Thyroid gland (tissue), 4 donors: ENCODE results near the gene AGPAT1. TPM values are rescaled to one million over a fixed set of nuclear protein-coding genes. Genes with fewer than 3 reads are reported as not detected.

ENCODE experiments used
- DNase-seq, 2 donors: peaks; one replicate each; pipeline ENCODE4 v3.0.0-alpha.2; 2019
- H3K27ac ChIP-seq, 3 donors: fragments of 200-600 bp; sonication (generic); 1 replicate in 2 of 3; 2 replicates in 1 of 3; pipeline ENCODE4 v1.5.1; 2016 to 2019; ENCODE audit warnings: mild to moderate bottlenecking in 1 of 3, moderate library complexity in 1 of 3
- H3K27me3 ChIP-seq: fragments of 200-600 bp; sonication (generic); one replicate; pipeline ENCODE4 v1.5.1; 2019
- H3K36me3 ChIP-seq, 2 donors: fragments of 200-600 bp; sonication (generic); one replicate each; pipeline ENCODE4 v1.5.1; 2016 to 2019
- H3K4me1 ChIP-seq, 2 donors: fragments of 200-600 bp; sonication (generic); one replicate each; pipeline ENCODE4 v1.5.1; 2017 to 2019
- H3K4me3 ChIP-seq, 3 donors: fragments of 200-600 bp; sonication (generic); replicated peaks in 1 of 3; 1 replicate in 2 of 3; 2 replicates in 1 of 3; pipeline ENCODE4 v1.5.1; 2016; ENCODE audit warnings: mild to moderate bottlenecking in 1 of 3
- H3K9me3 ChIP-seq: fragments of 200-600 bp; sonication (generic); one replicate; pipeline ENCODE4 v1.5.1; 2017
- CTCF ChIP-seq, 6 experiments: fragments of 200-600 bp in 3 of 6; fragments of 450-650 bp in 3 of 6; sonication (generic) in 3 of 6; IDR thresholded peaks; one replicate each; pipeline ENCODE4 v1.5.1; 2016 to 2019; ENCODE audit warnings: antibody characterized with exemption in 6 of 6, mild to moderate bottlenecking in 2 of 6, inconsistent platforms in 1 of 6, moderate library complexity in 1 of 6
- POLR2A ChIP-seq, 2 donors: fragments of 450-650 bp; IDR thresholded peaks; one replicate each; pipeline ENCODE4 v1.6.1; 2017; ENCODE audit warnings: antibody characterized with exemption in 2 of 2, mild to moderate bottlenecking in 2 of 2, moderate library complexity in 1 of 2
- WGBS, 2 donors: methylation state at CpG; one replicate each; pipeline ENCODE4 v1.1.5; 2017; 5-methylcytosine and 5-hydroxymethylcytosine counted together
- intact Hi-C: fragments of 100-400 bp; cut with DNase I; formaldehyde crosslinking; loops from one replicate; pipeline ENCODE4 v1.15.1; 2023
- total RNA-seq, 4 donors: library from RNA; depleted of rRNA; stranded (reverse); fragments of >200 nt; gene quantifications; one replicate each; pipeline ENCODE4 v1.2.3, GENCODE V29; 2016

The AGPAT1 gene
- total RNA-seq, 4 donors from 2014 or later, result 48.6 to 69.2 (median 54.8) TPM

DNA sequence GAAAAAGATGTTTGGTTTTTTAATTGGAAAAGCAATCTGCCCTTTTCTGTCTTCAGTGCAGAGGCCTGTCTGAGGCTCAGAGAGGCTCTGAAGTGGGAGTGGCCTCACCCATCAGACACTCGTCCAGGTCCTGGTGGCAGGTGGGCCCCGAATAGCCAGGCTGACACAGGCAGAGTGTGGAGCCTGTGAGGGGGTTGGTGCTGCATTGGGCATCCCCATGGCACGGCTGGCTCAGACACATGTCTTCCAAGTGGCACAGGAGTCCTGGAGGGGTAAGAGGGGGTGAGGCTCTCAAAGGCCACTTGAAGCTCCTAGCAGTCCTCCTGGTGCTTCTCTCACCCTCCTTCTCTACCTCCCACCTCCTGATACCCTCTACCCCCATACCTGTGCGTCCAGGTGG lies 44.1 kb upstream of the AGPAT1 start:
- Histone ChIP-seq H3K36me3 (no peaks in the 10 kb centered on the region), H3K4me3 (no peak overlapping the region), H3K4me1 (no peaks in the 10 kb centered on the region), H3K27me3 (no peaks in the 10 kb centered on the region), H3K27ac (no peak overlapping the region), H3K9me3 (no peaks in the 10 kb centered on the region)
- no peak for TF ChIP-seq CTCF (IDR thresholded peaks at IDR 0.05)
- no peak for TF ChIP-seq POLR2A (IDR thresholded peaks at IDR 0.05)
- 44 to 51% methylated on average over 3 to 4 of the region's 4 CpGs for WGBS, 2 donors
- intact Hi-C loops, result no loop called here
- no peak for DNase-seq

GRCh38 chr6:32218167-32218566 lies 42.3 kb upstream of the AGPAT1 start:
- Histone ChIP-seq H3K36me3 (no peaks in the 10 kb centered on the region), H3K4me1 (no peaks in the 10 kb centered on the region), H3K4me3 (no peak overlapping the region), H3K27me3 (no peaks in the 10 kb centered on the region), H3K9me3 (no peaks in the 10 kb centered on the region), H3K27ac (no peak overlapping the region)
- no peak for TF ChIP-seq CTCF (IDR thresholded peaks at IDR 0.05)
- no peak for TF ChIP-seq POLR2A (IDR thresholded peaks at IDR 0.05)
- DNase-seq, result no peak
- WGBS, 2 donors, result 71 to 85% methylated on average over 5 to 7 of the region's 7 CpGs
- intact Hi-C loops, result no loop called here

- WGBS, 2 donors, result 87 to 93% methylated on average over 9 to 11 of the region's 11 CpGs
- H3K4me3 ChIP-seq, result no peak overlapping the region
- no peak for TF ChIP-seq CTCF (IDR thresholded peaks at IDR 0.05)
- intact Hi-C loops, result no loop called here
- H3K9me3 ChIP-seq, result no peaks in the 10 kb centered on the region
- H3K27ac ChIP-seq, result no peak overlapping the region
- no peaks in the 10 kb centered on the region for H3K4me1 ChIP-seq
- DNase-seq, result no peak
- no peaks in the 10 kb centered on the region for H3K36me3 ChIP-seq
- H3K27me3 ChIP-seq, result no peaks in the 10 kb centered on the region
These were observed 41.1 kb upstream of the AGPAT1 start for GRCh38 chr6:32216998-32217397.

DNA sequence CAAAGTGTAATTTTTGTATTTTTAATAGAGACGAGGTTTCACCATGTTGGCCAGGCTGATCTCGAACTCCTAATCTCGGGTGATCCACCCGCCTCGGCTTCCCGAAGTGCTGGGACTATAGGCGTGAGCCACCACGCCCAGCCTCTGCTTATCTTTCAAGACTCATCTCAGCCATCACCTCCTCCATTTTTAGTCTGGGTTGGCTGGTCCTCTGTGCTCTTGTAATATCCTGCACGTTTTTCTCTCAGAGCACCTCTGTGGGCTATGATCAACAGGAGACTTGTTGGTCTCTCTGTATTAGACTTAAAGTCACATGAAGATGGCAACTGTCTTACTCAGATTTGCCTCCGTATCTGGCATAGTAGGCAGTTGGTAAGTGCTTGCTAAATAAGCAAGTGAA lies 40.4 kb upstream of the AGPAT1 start:
- no peak overlapping the region for H3K27ac ChIP-seq
- H3K9me3 ChIP-seq, result no peaks in the 10 kb centered on the region
- no peak for DNase-seq
- H3K4me1 ChIP-seq, result no peaks in the 10 kb centered on the region
- H3K27me3 ChIP-seq, result no peaks in the 10 kb centered on the region
- TF ChIP-seq CTCF (IDR thresholded peaks at IDR 0.05) (no peak), POLR2A (IDR thresholded peaks at IDR 0.05) (no peak)
- H3K36me3 ChIP-seq, result no peaks in the 10 kb centered on the region
- no peak overlapping the region for H3K4me3 ChIP-seq
- 79 to 88% methylated on average over 10 of the region's 10 CpGs for WGBS, 2 donors
- intact Hi-C loops, result no loop called here

GRCh38 chr6:32215617-32216016 lies 39.7 kb upstream of the AGPAT1 start:
- no peak for DNase-seq
- intact Hi-C loops, result no loop called here
- no peaks in the 10 kb centered on the region for H3K9me3 ChIP-seq
- TF ChIP-seq POLR2A (IDR thresholded peaks at IDR 0.05), result no peak
- TF ChIP-seq CTCF (IDR thresholded peaks at IDR 0.05), result no peak
- no peaks in the 10 kb centered on the region for H3K4me1 ChIP-seq
- H3K27me3 ChIP-seq, result no peaks in the 10 kb centered on the region
- no peak overlapping the region for H3K4me3 ChIP-seq
- no peaks in the 10 kb centered on the region for H3K36me3 ChIP-seq
- 94 to 96% methylated on average over 4 of the region's 4 CpGs for WGBS, 2 donors
- no peak overlapping the region for H3K27ac ChIP-seq
